Stimulated activated effector memory CD8-positive, alpha-beta T cell treated with anti-CD3 and anti-CD28 coated beads, Interleukin-12 subunit alpha, Interleukin-12 subunit beta, amount 100 ng/mL, for 72 hours (primary cell): ENCODE results near the gene TRAM2.

Experiments
- ATAC-seq: fragments of 150-1000 bp; cut with Tn5 transposase; 2 replicates; pipeline ENCODE4 v1.10.0; 2021
- DNase-seq, 2 donors: peaks; one replicate each; pipeline ENCODE4 v3.0.0; 2021 to 2022; ENCODE audit warnings: low spot score in 2 of 2
- H3K27ac Mint-ChIP-seq: one replicate; pipeline ENCODE4 v1.8.0; 2022; ENCODE audit warnings: mild to moderate bottlenecking, mixed read lengths
- H3K36me3 Mint-ChIP-seq: one replicate; pipeline ENCODE4 v1.8.0; 2022; ENCODE audit warnings: mild to moderate bottlenecking, mixed read lengths
- H3K4me1 Mint-ChIP-seq: one replicate; pipeline ENCODE4 v1.8.0; 2022; ENCODE audit warnings: mixed read lengths
- H3K4me3 Mint-ChIP-seq: one replicate; pipeline ENCODE4 v1.8.0; 2022; ENCODE audit warnings: mild to moderate bottlenecking, mixed read lengths
- H3K9me3 Mint-ChIP-seq: one replicate; pipeline ENCODE4 v1.8.0; 2022; ENCODE audit warnings: mixed read lengths

TRAM2 gene, protein sequence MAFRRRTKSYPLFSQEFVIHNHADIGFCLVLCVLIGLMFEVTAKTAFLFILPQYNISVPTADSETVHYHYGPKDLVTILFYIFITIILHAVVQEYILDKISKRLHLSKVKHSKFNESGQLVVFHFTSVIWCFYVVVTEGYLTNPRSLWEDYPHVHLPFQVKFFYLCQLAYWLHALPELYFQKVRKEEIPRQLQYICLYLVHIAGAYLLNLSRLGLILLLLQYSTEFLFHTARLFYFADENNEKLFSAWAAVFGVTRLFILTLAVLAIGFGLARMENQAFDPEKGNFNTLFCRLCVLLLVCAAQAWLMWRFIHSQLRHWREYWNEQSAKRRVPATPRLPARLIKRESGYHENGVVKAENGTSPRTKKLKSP

DNA sequence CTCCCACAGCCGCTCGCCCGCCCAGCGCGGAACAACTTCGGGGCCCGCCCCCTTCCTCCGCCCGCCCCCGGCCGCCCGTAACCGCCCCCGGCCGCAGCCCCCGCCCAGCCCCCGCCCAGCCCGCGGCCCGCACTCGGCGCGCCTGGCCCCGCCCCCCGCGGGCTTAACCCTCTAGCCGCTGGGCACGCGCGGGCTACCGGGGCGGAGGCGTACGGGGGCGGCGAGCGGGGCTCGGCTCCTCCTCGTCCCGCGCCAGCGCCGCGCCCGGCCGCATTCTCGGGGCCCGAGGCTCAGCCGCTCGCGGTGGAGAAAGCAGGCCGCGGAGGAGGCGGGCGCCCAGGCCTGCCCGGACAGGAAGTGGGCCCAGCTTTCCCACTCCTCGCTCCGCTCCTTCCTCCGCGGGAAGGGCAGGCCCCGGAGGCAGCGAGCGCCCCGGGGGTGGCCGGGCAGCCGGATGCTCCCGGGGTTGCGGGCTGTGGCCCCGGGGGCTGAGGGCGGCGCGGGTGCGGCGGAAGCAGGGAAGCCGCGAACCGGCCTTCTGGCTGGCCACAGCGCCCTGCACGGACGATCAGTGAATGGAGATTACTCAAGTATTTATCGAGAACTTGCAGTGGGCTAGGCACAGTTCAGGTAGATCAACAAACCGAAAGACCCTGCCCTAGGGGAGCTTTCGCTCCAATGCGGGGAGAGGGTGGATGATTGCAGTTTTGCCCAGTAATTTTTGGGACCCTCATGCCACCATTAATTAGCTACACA lies at the start of gene TRAM2:
Gene TRAM2 (minus strand): TSS at position 39 of the 756 bp plus-strand sequence. CDS start 145 bp downstream, outside the sequence.
- H3K4me3 Mint-ChIP-seq: peak within 1 kb of the TSS; percentile 69
- peaks cover 40% of the 10 kb centered on the region for H3K4me1 Mint-ChIP-seq
- peak within 1 kb of the TSS; percentile 32 for H3K27ac Mint-ChIP-seq
- no peaks in the 10 kb centered on the region for H3K9me3 Mint-ChIP-seq
- DNase-seq (peak; percentile 68 to 84), ATAC-seq (peak; percentile 75)
- H3K36me3 Mint-ChIP-seq: no peaks in the 10 kb centered on the region

DNA sequence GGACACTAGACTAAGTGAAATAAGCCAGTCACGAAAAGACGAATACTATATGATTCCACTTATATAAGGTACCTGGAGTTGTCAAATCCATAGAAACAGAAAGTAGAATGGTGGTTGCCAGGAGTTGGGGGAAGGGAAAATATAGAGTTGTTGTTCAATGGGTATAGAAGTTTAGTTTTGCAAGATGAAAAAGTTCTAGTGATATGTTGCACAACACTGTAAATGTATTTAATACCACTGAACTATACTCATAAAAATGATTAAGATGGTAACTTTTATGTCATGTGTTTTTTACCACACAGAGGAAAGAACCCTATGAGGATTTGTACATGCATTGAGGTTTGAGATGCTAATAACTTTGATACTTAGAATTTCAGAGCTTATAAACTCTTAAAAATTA lies 46.0 kb upstream of the TRAM2 start:
- no peak overlapping the region for H3K4me3 Mint-ChIP-seq
- H3K27ac Mint-ChIP-seq: no peak overlapping the region
- H3K4me1 Mint-ChIP-seq: no peaks in the 10 kb centered on the region
- ATAC-seq: no peak
- no peak for DNase-seq
- no peaks in the 10 kb centered on the region for H3K9me3 Mint-ChIP-seq
- no peaks in the 10 kb centered on the region for H3K36me3 Mint-ChIP-seq

DNA sequence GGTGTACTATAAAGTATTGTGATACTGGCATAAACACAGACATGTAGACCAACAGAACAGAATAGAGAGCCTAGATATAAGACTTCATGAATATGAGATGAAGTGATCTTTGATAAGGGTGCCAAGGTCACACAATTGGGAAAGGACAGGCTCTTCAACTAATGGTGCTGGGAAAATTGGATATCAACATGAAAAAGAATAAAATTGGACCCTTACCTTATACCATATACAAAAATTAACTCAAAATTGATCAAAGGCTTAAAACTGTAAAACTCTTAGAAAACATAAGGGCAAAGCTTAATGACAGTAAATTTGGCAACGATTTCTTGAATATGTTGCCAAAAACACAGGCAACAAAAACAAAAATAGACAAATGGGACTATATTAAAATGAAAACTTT lies 44.8 kb upstream of the TRAM2 start:
- H3K27ac Mint-ChIP-seq: no peak overlapping the region
- H3K36me3 Mint-ChIP-seq: no peaks in the 10 kb centered on the region
- H3K9me3 Mint-ChIP-seq: no peaks in the 10 kb centered on the region
- H3K4me3 Mint-ChIP-seq: no peak overlapping the region
- DNase-seq: no peak
- H3K4me1 Mint-ChIP-seq: no peaks in the 10 kb centered on the region
- ATAC-seq: no peak

DNA sequence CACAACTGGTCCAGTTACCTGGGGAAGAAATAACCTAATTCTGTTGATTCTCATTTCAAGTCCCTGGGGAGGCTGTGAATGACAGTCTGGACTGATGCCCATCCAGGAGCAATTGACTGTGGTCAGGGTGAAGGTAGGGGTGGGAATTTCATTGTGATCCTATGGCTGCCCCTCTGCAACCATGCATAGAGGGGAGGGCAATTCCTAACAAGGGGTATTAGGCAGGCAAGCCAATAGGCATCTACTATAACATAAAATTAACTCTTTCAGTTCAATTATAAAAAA lies 44.0 kb upstream of the TRAM2 start:
- Mint-ChIP-seq H3K9me3 (no peaks in the 10 kb centered on the region), H3K4me1 (no peaks in the 10 kb centered on the region), H3K36me3 (no peaks in the 10 kb centered on the region), H3K4me3 (no peak overlapping the region), H3K27ac (no peak overlapping the region)
- no peak for DNase-seq
- no peak for ATAC-seq

DNA sequence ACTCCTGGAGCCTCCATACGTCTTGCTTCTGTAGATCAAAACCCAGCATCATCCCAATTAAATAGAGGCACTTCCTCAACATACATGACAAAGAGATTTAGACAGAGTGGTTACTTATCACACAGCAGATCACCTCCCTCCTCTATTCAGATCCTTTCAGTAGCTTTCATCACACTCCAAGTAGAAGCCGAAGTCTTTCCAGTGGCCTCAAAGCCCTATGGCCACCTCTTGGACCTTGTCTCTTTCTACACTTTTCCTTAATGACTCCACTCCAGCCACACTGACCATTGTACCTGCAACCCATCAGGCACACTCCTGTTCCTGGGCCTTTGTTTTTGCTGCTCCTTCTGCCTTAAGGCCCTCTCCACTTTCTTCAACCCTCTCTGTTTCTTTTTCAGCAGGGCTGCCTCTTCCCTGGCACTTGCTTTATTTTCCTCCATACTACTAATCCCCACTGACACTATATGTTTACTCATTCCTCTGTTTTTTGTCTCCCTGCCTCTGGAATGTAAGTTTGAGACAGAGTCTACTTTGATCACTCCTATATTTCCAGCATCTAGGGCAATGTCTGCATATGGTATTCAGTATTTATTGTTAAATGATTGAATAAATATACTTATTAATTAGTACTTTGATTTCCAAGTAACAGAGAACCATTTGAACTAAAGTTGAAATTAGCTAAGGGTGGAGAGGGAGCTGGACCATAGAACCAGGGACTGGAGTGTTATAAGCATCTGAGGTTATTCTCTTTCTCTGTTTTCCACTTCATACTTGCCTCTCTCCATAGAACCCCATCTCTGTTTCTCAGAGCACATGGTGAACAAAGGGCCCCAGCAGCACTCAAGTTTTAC lies 43.4 kb upstream of the TRAM2 start:
- ATAC-seq (no peak), DNase-seq (no peak)
- Mint-ChIP-seq H3K27ac (no peak overlapping the region), H3K9me3 (no peaks in the 10 kb centered on the region), H3K36me3 (no peaks in the 10 kb centered on the region), H3K4me1 (no peaks in the 10 kb centered on the region), H3K4me3 (no peak overlapping the region)

DNA sequence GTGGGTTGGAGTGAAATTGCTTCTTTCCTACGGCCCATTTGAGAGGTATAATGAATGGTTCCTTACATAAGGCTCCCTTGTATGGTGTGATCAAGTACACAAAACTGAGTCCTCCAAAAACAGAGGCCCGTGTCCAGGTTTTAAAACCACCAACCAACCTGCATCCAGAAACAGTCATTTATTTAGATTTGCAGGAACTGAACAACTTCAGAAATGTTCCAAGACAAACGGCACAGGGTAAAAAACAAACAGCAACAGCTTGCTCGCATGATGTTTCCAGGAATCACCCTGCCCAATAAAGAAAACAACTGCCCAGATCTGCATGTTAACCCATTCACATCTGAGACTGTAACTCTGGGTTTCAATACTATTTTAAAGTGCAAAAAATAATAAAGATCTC lies 40.2 kb upstream of the TRAM2 start:
- Mint-ChIP-seq H3K4me1 (no peaks in the 10 kb centered on the region), H3K9me3 (no peaks in the 10 kb centered on the region), H3K4me3 (no peak overlapping the region), H3K27ac (no peak overlapping the region), H3K36me3 (no peaks in the 10 kb centered on the region)
- no peak for ATAC-seq
- DNase-seq: no peak

DNA sequence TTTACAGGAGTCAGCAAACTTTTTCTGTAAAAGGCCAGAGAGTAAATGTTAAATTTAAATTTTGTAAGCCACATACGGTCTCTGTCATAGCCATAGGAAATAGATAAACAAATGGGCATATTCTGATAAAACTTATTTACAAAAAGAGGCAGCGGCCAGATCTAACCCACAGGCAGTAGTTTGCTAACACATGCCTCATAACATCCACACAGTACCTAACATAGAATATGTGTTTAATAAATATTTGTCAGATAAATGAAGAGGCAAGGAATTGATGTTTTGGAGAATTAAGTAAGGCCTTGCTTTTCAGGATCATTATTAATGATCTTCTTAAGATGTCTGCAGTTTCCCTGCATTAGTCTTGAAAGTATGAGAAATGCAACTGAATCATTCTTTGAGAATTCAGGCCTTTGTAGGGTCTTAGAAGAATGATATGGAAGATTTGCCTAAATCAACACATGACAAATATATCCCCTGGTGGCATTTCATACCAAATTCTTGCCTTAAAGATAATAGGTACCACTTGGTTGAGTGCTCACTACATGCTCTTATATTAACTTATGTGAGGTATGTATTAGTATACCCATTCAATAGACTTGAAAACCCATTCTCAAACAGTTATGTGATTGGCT lies 39.3 kb upstream of the TRAM2 start:
- DNase-seq (no peak), ATAC-seq (no peak)
- Mint-ChIP-seq H3K27ac (no peak overlapping the region), H3K9me3 (no peaks in the 10 kb centered on the region), H3K4me1 (no peaks in the 10 kb centered on the region), H3K36me3 (no peaks in the 10 kb centered on the region), H3K4me3 (no peak overlapping the region)

DNA sequence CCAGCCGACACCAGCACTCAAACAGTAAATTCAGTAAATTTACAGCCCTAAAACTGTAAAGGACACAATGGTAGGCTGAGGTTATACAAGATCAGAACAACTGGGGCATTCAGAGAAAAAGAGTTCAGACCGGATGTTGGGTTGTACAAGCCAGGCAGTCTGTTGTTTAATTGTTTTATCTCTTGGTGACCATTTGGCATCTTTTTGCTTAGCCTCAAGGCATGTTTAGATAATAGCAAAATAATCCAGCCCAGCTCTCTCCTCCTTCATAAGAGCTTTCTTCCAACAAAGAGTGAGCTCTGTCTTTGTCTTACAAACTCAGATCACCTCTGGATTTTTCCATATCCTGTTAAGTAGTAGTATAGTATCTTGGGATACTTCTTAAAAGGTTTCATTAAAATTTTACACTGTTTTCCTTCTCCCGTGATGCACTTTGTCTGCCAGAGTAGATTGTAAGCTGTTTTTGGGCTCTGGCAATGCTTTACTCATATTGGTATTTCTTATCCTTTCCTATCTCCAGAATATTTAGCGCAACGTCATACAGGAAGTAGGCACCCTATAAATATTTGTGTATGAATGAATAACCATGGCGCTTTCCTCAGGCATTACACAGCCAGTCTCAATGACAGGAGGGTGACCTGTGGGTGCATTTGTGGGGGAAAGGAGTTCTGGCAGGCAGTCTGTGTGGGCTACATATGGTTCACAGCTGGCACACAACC lies 35.6 kb upstream of the TRAM2 start:
- DNase-seq: no peak
- Mint-ChIP-seq H3K9me3 (no peaks in the 10 kb centered on the region), H3K4me1 (no peaks in the 10 kb centered on the region), H3K4me3 (no peak overlapping the region), H3K36me3 (no peaks in the 10 kb centered on the region), H3K27ac (no peak overlapping the region)
- ATAC-seq: no peak

DNA sequence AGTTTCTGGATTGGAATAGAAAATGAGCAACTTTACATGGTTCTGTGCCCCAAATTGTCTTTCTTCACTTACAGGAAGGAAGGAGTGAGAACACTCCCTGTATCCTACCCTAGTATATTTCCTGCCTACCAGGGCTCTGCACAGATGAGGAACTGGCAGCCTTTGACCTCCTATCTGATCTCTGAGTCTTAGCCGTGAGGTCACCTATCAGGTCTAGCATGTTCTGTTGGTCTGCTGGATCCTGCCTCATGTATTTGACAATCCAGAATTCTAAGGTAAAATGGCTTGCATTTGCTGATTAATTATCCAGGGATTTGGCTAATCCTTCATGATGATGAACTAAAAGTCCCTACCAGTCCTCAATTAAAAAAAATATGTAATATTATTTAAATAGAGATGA lies 35.0 kb upstream of the TRAM2 start:
- Mint-ChIP-seq H3K9me3 (no peaks in the 10 kb centered on the region), H3K4me1 (no peaks in the 10 kb centered on the region), H3K36me3 (no peaks in the 10 kb centered on the region), H3K4me3 (no peak overlapping the region), H3K27ac (no peak overlapping the region)
- ATAC-seq (no peak), DNase-seq (no peak)

DNA sequence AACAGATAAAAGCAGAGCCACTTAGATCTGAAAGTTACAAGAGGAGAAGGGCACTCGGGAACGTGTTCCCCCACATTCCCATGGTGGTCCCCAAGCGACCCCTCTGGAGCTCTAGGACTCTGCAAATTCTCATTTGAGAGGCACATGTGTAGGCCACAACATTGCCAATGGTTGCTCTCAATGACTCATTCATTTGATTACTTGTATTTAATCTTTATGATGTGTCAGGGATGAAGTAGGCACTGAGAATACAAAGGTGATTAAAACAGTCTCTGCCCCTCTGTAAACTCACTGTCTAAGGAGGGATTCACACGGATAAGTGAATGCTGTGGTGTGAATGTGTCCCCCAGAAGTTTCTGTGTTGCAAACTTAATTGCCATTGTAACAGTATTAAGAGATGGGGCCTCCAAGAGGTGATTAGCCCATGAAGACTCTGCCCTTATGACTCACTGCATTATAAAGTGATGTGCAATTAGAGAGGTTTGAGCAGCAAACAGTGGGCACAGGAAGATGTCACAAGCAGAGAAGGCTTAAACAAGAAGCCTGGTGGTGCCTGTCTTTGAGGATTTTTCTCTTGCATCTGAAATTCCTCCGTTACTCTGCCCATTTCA lies 34.0 kb upstream of the TRAM2 start:
- Mint-ChIP-seq H3K9me3 (no peaks in the 10 kb centered on the region), H3K36me3 (no peaks in the 10 kb centered on the region), H3K4me1 (no peaks in the 10 kb centered on the region), H3K27ac (no peak overlapping the region), H3K4me3 (no peak overlapping the region)
- DNase-seq (no peak), ATAC-seq (no peak)

DNA sequence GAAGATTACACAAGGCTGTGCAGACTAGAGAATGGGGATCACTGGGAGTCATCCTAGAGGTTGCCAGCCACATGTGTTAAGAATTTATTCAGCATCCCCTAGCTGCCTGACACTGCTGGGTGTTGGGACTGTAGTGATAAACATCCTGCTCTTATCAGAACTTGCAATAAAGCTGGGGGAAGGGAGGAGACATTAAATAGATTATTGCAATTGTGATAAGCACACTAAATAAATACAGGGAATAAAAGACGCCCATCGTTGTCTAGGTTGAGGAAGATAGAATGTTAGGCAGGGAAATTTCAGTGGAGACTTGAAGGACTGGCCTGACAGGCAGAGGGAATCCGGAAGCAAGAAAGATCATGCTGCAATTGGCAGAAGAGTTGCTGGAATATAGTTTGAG lies 33.2 kb upstream of the TRAM2 start:
- no peak overlapping the region for H3K4me3 Mint-ChIP-seq
- no peaks in the 10 kb centered on the region for H3K9me3 Mint-ChIP-seq
- no peaks in the 10 kb centered on the region for H3K36me3 Mint-ChIP-seq
- ATAC-seq (no peak), DNase-seq (no peak)
- H3K4me1 Mint-ChIP-seq: no peaks in the 10 kb centered on the region
- no peak overlapping the region for H3K27ac Mint-ChIP-seq

DNA sequence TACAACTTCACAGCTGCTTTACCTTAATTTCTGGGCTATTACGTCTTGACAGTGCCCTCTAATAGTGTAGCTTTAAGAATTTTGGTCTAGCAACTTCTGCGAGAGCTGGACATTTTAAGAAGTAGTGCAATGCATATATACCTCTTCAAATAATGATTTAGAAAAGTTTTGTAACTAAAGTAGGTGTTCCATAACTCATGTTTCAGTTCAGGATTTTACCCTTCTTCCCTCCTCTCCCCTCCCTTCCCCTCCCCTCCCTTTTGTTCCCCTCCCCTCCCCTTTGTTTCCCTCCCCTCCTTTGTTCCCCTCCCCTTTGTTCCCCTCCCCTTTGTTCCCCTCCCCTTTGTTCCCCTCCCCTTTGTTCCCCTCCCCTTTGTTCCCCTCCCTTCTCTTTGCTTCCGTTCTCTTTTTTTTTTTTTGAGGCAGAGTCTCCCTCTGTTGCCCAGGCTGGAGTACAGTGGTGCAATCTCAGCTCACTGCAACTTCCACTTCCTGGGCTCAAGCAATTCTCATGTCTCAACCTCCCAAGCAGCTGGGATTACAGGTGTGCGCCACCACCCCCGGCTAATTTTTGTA lies 28.8 kb upstream of the TRAM2 start:
- no peaks in the 10 kb centered on the region for H3K36me3 Mint-ChIP-seq
- ATAC-seq (no peak), DNase-seq (no peak)
- H3K4me1 Mint-ChIP-seq: no peaks in the 10 kb centered on the region
- no peak overlapping the region for H3K27ac Mint-ChIP-seq
- H3K9me3 Mint-ChIP-seq: no peaks in the 10 kb centered on the region
- H3K4me3 Mint-ChIP-seq: no peak overlapping the region

DNA sequence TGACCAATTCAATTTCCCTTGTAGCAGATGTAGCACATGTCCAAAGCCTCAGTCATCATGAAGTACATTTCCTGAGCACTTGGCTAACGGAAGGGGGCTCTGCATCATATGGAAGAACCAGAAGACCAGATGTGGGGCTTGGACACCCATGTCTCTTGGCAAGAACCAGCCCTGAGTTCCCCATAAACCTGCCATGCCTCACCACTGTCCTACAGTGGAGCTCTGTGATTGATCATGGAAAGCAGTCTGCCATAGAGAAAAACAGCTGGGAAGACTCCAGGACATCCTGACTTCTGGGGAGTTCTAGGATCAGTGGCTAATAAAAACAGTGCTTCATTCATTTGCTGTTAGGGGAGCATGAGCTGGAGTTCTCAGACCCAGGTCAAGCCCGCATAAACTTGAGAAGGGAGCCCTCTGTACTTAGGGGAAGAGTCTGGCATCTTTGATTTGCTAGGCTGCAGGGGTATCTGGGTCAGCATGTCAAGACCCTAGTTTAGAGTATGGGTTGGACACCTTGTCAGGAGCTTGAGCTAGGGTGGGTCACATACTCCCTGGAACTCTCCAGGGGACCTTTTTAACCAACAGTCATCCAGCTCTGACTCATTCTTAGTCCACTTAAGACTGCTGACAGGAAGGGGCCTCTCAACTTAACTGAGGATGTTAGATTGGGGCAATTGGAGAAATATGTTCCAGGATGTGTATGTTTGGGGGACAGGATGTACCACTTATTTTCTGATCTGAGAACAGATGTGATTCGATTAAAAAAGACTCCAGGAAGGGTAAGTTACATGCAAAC lies 26.3 kb upstream of the TRAM2 start:
- peaks cover 3% of the 10 kb centered on the region for H3K4me1 Mint-ChIP-seq
- ATAC-seq (peak; percentile 54), DNase-seq (no peak)
- no peak overlapping the region for H3K4me3 Mint-ChIP-seq
- no peaks in the 10 kb centered on the region for H3K36me3 Mint-ChIP-seq
- no peak overlapping the region for H3K27ac Mint-ChIP-seq
- H3K9me3 Mint-ChIP-seq: no peaks in the 10 kb centered on the region

DNA sequence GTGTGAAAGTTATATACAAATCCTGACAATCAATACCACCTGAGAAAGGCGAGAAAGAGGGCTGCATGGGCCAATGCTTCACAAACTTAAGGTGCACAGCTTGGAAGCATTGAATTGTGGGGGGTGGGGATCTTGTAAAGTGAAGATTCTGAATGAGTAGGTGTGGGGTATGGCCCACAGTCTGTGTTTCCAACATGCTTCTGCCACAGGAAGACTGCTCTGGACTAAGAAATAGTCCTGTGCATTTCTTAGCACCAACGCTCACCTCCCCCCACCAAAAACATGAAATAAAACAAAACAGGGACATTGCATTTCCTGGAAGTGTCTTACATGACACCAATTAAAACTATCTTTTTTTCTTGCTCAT lies 21.9 kb upstream of the TRAM2 start:
- no peak for DNase-seq
- Mint-ChIP-seq H3K4me1 (peaks cover 16% of the 10 kb centered on the region), H3K9me3 (no peaks in the 10 kb centered on the region), H3K27ac (no peak overlapping the region), H3K4me3 (no peak overlapping the region), H3K36me3 (no peaks in the 10 kb centered on the region)
- no peak for ATAC-seq
